NT2/D1 (cell line): ENCODE data around the gene KCNK15.

Experiments used
- DNase-seq: peaks from one replicate; pipeline ENCODE4 v3.0.0-alpha.2; 2011; ENCODE audit warnings: low read depth, low spot score
- H3K27me3 ChIP-seq: 2 replicates; pipeline ENCODE4 v1.6.0; 2011; ENCODE audit warnings: mild to moderate bottlenecking; ENCODE audit not compliant: insufficient read length, insufficient read depth
- H3K36me3 ChIP-seq: 2 replicates; pipeline ENCODE4 v1.6.1; 2011; ENCODE audit warnings: mild to moderate bottlenecking, low read length, mixed read lengths; ENCODE audit not compliant: insufficient read depth, insufficient read length
- H3K4me1 ChIP-seq: 2 replicates; pipeline ENCODE4 v1.5.1; 2011; ENCODE audit not compliant: insufficient read depth, insufficient read length
- H3K4me3 ChIP-seq: 2 replicates; pipeline ENCODE4 v1.5.1; 2011; ENCODE audit warnings: low read depth; ENCODE audit not compliant: insufficient read length
- H3K9ac ChIP-seq: 2 replicates; pipeline ENCODE4 v1.6.0; 2011; ENCODE audit warnings: low read depth; ENCODE audit not compliant: insufficient read length
- H3K9me3 ChIP-seq: 2 replicates; pipeline ENCODE4 v1.5.1; 2011; ENCODE audit warnings: mild to moderate bottlenecking, low read length; ENCODE audit not compliant: insufficient read depth
- SUZ12 ChIP-seq: IDR thresholded peaks from 2 replicates; pipeline ENCODE4 v1.6.1; 2011; ENCODE audit not compliant: insufficient read length, insufficient read depth; ENCODE audit errors: extremely low read depth
- YY1 ChIP-seq: IDR thresholded peaks from 2 replicates; pipeline ENCODE4 v1.6.1; 2011; ENCODE audit not compliant: insufficient read length, insufficient read depth
- ZNF274 ChIP-seq: IDR thresholded peaks from 2 replicates; pipeline ENCODE4 v1.6.1; 2011; ENCODE audit warnings: mild to moderate bottlenecking, low read depth, low read length

KCNK15 gene

GRCh38 chr20:44781791-44782190 is 36.1 kb downstream of the KCNK15 start:
- Histone ChIP-seq H3K4me1 (no peaks in the 10 kb centered on the region), H3K9ac (no peak overlapping the region), H3K4me3 (no peak overlapping the region), H3K36me3 (no peaks in the 10 kb centered on the region), H3K27me3 (no peaks in the 10 kb centered on the region), H3K9me3 (no peaks in the 10 kb centered on the region)
- DNase-seq, result no peak
- no peak for TF ChIP-seq ZNF274
- no peak for TF ChIP-seq YY1
- no peak for TF ChIP-seq SUZ12

GRCh38 chr20:44784688-44785087 is 39.0 kb downstream of the KCNK15 start:
- Histone ChIP-seq H3K36me3 (no peaks in the 10 kb centered on the region), H3K4me1 (no peaks in the 10 kb centered on the region), H3K9me3 (no peaks in the 10 kb centered on the region), H3K27me3 (no peaks in the 10 kb centered on the region), H3K9ac (no peak overlapping the region), H3K4me3 (no peak overlapping the region)
- DNase-seq, result no peak
- no peak for TF ChIP-seq SUZ12
- TF ChIP-seq YY1, result no peak
- TF ChIP-seq ZNF274, result no peak

GRCh38 chr20:44785768-44786167 is 40.1 kb downstream of the KCNK15 start:
- no peak for TF ChIP-seq YY1
- TF ChIP-seq ZNF274, result no peak
- TF ChIP-seq SUZ12, result no peak
- H3K9me3 ChIP-seq, result no peaks in the 10 kb centered on the region
- no peak for DNase-seq
- no peaks in the 10 kb centered on the region for H3K4me1 ChIP-seq
- no peak overlapping the region for H3K9ac ChIP-seq
- no peak overlapping the region for H3K4me3 ChIP-seq
- H3K27me3 ChIP-seq, result no peaks in the 10 kb centered on the region
- no peaks in the 10 kb centered on the region for H3K36me3 ChIP-seq

GRCh38 chr20:44787299-44787698 is 41.6 kb downstream of the KCNK15 start:
- TF ChIP-seq YY1 (no peak), SUZ12 (no peak), ZNF274 (no peak)
- no peak for DNase-seq
- Histone ChIP-seq H3K27me3 (no peaks in the 10 kb centered on the region), H3K4me1 (no peaks in the 10 kb centered on the region), H3K9ac (no peak overlapping the region), H3K9me3 (no peaks in the 10 kb centered on the region), H3K4me3 (no peak overlapping the region), H3K36me3 (no peaks in the 10 kb centered on the region)

GRCh38 chr20:44788706-44789456 is 43.2 kb downstream of the KCNK15 start:
- no peak for DNase-seq
- no peaks in the 10 kb centered on the region for H3K9me3 ChIP-seq
- H3K36me3 ChIP-seq, result no peaks in the 10 kb centered on the region
- no peaks in the 10 kb centered on the region for H3K27me3 ChIP-seq
- peaks cover 5% of the 10 kb centered on the region for H3K4me1 ChIP-seq
- no peak overlapping the region for H3K9ac ChIP-seq
- TF ChIP-seq YY1 (no peak), SUZ12 (no peak), ZNF274 (no peak)
- no peak overlapping the region for H3K4me3 ChIP-seq

GRCh38 chr20:44790638-44791393 is 45.2 kb downstream of the KCNK15 start:
- H3K4me3 ChIP-seq, result no peak overlapping the region
- H3K27me3 ChIP-seq, result no peaks in the 10 kb centered on the region
- no peak overlapping the region for H3K9ac ChIP-seq
- no peaks in the 10 kb centered on the region for H3K9me3 ChIP-seq
- no peaks in the 10 kb centered on the region for H3K36me3 ChIP-seq
- TF ChIP-seq YY1 (no peak), ZNF274 (no peak), SUZ12 (no peak)
- peaks cover 5% of the 10 kb centered on the region for H3K4me1 ChIP-seq
- no peak for DNase-seq

GRCh38 chr20:44792796-44793195 is 47.1 kb downstream of the KCNK15 start:
- H3K9ac ChIP-seq, result no peak overlapping the region
- H3K9me3 ChIP-seq, result no peaks in the 10 kb centered on the region
- H3K4me1 ChIP-seq, result peaks cover 5% of the 10 kb centered on the region
- DNase-seq, result no peak
- H3K4me3 ChIP-seq, result no peak overlapping the region
- H3K36me3 ChIP-seq, result no peaks in the 10 kb centered on the region
- TF ChIP-seq ZNF274 (no peak), YY1 (no peak), SUZ12 (no peak)
- no peaks in the 10 kb centered on the region for H3K27me3 ChIP-seq
